Measurements from ENCODE around the gene EPAS1.

The EPAS1 gene

DNA sequence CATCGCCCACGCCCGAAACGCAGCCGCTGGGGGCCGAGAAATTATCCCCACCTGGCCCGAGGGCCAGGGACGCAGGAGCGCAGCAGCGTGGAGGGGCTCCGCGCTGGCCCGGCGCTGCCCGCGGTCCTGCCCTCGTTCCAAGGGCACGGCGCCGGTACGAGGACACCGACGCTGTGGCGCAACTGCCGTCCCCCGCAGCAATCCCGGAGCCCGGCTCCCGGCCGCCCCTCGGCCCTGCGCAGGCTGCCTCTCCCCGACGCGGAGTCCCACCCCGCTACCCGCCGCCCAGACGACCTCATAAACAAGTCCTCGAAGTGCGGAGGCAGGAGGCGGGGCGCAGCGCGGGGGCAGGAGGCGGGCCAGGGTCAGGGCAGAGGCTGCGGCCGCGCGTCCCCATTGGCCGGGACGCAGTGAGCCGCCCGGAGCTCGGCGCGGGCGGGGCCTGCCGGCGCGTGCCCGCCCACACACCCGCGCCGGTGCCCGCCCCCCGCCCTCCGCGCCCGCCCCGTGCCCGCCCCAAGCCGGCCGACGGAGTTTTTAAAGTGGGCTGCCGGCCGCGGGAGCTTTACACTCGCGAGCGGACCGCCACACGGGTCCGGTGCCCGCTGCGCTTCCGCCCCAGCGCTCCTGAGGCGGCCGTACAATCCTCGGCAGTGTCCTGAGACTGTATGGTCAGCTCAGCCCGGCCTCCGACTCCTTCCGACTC, at the start of gene EPAS1:
EPAS1 (plus strand) TSS at position 568 of the 706 bp plus-strand sequence. CDS start 505 bp downstream, outside the sequence.
- DNase-seq = peak; percentile 87

DNA sequence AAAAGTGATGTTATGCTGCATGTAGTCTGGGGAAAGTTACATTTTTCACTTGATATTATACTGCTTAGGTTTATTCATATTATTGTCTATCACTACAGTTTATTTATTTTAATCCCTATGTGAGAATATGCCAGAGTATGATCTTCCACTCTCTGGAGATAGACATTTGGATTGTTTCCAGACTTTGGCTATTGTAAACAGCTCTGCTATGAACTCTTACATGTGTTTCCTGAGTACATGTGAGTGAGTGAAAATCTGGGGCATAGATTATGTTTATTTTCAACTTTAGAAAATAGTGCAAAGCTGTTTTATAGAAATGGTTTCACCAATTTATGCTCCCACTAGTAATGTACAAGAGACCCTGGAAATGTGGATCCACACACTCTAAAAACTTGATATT, 49.0 kb upstream of the EPAS1 start:
- DNase-seq = no peak

DNA sequence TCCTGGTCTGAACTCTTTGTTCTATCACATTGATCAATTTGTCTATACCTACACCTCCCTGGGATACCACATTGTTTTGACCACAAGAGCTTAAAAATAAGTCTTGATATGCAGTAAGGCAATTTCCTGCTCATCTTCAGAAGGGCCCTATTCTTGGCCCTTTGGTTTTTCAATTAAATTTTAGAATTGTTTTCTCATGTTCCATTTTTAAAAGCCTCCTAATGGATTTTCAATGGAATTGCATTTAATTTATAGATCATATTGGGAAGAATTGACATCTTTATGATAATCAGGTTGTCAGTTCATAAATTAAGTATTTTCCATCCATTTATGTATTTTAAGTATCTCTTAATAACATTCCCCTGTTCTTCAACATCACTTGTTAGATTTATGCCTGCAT, 47.6 kb upstream of the EPAS1 start:
- DNase-seq = no peak

DNA sequence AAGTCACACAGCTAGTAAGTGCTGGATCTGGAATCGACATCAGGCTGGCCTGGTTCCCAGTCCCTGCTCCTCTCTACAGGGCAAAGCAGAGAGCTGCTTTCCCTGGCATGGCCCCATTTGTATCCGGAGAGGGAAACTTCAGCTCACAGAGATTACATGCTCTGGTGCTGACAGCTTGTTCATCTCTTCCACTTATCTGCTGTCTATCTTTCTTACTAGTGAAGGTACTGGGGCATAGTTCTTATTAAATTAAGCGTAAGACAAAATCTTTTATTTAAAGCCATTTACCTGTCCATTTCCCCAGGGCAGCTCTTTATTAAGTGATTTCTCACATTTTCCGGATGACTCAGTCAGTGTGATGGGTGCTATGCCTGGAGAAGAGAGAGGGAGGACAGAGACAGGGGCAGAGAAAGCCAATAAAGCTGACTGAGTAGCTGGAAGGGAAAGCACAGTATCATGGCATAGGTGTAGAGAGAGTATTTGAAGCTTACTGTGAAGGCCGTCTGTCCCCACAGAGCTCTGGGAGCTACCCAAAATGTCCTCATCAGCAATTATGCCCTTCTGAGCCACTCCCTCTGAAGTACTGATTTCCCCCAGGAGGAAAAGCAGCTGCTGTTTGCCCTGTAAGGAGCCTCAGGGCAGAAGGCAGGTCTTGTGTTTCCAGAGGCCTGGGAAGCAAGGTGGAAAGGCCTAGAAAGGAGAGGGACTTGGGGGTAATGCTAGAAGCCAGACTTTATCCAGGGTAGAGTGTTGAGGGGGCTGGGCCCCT, 44.1 kb upstream of the EPAS1 start:
- DNase-seq = no peak

DNA sequence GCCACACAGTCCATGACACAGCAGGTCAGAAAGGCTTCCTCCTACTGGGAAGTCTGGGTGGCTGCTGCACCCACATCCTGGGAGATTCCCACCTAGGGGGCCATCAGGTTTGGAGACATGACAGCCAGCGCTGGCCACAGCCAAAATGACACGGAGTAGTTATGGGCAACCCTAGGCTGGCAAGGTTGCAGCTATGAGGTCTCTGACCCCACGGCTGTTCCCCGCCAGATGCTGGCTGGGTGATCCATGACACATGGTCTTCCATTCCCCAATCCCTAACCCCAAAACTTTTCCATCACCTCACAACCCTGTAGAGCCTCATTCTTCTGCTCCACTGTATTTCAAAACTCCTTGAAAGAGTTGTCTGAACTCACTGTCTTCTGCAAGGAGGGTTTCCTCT, 42.7 kb upstream of the EPAS1 start:
- DNase-seq = no peak

DNA sequence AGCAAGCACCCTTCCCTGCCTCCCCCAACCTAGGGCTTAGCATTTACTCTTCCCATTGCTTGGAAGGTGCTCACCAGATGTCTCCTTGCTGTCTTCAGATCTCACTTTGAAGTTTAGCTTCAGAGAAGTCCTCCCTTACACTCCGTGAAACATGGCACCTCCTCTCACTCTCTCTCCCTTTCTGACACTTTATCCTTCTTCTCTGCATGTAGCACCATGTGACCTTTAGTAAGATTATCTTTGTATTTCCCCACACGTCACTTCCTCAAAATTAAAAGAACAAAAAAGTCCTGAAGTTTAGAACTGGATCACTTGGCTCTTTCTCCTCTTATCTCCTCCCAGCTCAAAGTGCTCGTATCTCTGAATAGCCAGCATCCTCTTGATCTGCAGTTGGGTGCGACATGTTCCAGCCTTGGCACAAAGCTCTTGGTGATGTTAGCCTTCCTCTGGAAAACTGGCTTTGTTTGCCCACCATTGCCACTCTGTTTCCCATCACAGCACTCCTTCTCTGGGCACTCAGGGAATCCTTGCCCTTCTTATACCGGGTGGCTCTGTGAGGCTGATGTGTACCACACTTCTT, 40.6 kb upstream of the EPAS1 start:
- no peak for DNase-seq

DNA sequence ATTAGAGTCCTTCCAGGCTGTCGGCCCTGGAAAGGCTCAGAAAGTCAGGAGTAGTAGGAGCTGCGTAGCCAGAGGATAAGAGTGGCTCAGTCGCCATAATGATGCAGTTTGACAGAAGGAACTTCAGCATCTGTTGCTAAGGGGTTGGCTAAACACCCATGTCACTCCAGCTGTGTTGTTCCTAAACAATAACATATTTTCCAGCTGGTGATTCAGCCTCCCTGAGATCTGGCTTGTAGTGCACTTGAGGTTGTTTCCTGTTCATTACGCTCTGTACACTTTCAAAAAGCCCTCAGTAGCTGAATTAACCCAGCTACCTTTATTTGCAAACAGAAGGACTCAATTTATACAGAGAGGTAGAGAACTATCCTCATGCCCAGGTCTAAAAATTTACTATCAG, 39.7 kb upstream of the EPAS1 start:
- DNase-seq = no peak

DNA sequence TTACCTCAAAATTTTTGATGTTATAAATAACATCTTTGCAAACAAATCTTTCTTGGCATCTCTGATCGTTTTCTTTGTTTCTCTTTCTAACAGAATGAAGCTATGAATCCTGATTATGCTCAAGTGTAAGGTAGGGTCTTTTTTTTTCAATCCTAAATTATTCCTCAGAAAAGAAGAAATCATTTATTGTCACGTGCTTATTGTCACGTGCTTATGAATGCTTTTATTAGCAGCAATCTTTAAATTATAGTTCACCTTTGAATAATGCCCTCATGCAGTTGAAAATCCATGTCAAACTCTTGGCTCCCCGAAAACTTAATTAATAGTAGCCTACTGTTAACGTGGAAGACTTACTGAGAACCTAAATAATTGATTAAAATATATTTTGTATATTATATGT, 39.2 kb upstream of the EPAS1 start:
- no peak for DNase-seq

DNA sequence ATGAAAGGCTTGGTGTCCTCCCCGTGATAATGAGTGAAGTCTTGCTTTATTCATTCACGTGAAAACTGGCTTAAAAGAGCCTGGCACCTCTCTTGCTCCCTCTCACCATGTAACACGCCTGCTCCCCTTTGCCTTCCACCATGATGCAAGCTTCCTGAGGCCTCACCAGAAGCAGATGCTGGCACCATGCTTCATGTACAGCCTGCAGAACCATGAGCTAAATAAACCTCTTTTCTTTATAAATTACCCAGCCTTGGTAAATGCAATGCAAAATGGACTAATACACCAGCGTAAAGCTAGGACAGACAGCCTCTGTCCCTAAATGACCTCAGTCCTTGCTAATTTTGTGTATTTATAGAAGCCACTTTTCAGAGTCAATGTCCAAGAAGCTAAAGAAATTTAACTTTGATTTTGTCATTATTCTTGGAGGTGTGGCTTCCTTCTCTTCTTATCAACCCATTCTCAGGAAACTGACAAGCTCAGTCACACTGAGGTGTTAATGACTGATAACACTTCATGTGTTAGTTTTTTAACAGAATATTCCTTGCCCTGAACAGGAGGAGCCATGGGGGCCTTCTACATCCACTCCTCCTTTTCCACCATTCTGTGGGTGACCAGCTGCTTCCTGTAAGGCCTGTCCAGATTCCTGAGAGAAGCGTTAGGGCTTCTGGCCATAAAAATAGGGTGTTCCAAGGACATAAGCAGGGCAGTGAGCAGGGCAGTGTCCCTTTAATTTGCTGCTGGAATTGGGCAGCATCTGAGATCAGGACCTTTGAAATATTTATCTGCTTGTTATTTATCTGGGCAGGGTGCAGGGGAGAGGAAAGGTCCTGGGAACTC, 38.0 kb upstream of the EPAS1 start:
- DNase-seq = no peak

DNA sequence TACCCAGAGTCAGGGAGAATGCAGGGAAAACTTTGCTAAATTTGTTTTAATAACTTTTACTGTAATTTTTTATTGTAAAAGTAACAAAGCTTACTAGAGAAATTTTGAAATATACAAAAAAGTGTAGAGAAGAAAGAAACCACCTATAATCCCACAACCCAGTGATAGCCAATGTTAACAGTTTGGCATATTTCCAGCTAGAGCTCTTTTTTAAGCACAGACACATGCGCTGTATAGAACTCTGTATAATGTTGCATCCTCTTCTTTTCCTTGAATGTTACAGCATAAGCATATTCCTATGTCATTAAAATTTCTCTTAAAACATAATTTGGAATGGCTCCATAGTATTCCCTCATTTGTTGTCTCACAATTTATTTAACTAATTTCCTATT, 37.4 kb upstream of the EPAS1 start:
- no peak for DNase-seq

DNA sequence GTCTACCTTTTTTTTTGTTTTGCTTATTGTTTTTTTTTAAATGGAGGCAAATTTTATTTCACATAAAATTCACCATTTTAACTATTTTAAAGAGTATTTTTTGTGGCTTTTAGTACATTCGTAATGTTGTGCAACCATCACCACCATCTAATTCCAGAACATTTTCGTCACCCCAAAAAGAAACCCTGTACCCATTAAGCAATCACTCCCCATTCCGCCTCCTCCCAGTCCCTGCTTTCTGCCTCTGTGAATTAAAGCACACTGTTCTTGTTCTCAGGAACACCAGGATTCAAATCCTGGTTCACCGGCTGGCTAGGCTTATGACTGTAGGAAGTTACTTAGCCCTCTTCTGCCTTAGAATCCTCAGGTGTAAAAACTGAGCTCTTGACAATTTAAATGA, 36.9 kb upstream of the EPAS1 start:
- DNase-seq = no peak

DNA sequence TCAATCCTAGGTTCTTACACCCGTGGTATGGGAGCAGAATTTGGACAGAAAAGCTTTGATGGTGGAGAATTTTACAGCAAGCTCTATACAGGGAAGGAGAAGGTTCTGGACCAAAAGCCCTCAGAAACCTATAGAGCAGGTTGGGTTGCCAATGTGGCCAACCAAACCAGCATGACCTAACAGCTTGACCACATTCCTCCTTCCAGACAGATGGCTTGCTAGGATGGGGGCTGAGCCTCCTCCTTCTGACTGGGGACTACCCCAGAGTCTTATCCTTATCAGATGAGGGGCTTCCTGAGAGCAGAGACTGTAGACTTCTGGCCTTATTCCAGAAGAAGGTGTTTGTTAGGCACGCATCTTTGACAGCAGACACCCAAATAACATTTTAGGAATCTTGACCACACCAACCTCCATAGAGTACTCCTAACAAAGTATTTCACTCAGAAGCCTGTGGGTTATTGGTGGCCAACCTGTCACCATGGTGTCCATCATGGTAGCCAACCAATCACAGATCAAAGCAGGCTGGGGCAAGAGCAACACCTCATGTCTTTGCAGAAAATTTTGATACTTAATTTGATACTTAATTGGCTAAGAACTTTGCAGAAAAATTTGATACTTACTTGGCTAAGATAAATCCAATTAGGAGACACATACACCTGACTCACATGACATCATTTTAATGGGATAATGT, 34.8 kb upstream of the EPAS1 start:
- DNase-seq = no peak

DNA sequence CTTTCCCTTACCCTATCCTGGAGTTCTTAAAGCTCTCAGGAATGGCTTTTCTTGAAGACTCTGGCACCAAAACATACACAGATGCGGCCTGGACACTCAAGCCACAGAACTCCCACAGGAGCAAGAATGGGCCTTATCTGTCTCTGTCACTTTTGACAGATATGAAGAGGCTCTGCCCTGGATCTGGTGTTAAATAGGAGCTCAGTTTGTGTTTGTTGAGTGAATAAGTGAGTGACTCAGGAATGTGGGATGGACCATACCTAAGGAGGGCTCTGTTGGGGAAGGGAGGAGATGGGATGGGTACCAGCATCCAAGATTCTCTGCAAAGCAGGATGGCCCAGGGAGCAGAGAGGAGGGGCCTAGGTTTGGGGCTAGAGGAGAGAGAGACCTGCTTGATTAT, 33.9 kb upstream of the EPAS1 start:
- no peak for DNase-seq

DNA sequence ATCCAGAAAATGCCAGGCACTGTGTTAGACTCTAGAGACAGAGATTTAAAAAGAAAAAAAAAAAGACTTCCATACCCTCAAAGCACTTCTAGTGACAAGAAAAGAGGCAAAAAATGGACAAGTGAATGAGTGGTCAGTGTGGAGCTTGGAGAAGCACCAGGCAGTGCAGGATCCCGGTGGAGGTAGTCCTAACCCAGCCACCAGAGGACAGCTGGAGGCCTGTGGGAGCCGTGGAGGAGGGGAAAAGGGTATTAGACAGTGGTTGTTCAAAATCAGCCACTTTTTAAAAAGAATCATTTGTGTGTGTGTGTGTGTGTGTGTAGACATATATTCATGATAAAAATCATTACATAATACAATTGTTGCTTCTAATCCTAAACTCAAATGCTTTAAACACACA, 32.8 kb upstream of the EPAS1 start:
- no peak for DNase-seq

DNA sequence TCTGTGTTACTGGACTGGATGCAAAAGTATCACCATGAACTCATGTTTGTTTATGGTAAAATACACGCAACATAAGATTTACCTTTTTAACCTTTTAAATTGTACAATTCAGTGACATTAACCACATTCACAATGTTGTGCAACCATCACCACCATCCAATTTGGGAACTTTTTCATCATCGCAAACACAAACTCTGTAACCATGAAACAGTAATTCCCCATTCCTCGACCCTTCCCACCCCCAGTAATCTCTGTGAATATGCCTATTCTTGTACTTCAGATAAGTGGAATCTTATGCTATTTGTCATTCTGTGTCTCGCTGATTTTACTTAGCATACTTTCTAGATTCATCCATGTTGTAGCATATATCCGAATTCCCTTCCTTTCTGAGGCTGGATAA, 31.1 kb upstream of the EPAS1 start:
- DNase-seq = no peak

DNA sequence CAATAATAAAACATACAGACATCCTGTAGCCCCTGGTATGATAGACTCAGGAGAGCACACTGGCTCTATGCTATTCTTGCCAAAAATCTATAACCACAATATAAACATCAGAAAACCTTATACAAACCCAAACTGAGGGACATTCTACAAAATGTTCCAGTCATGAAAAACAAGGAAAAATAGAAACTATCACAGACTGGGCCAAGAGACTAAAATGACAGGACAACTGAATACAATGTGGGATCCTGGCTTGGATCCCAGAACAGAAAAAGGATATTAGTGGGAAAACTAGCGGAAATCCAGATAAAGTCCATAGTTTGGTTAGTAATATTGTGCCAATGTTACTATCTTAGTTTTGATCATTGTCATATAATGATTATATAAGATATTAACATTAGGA, 29.6 kb upstream of the EPAS1 start:
- no peak for DNase-seq

DNA sequence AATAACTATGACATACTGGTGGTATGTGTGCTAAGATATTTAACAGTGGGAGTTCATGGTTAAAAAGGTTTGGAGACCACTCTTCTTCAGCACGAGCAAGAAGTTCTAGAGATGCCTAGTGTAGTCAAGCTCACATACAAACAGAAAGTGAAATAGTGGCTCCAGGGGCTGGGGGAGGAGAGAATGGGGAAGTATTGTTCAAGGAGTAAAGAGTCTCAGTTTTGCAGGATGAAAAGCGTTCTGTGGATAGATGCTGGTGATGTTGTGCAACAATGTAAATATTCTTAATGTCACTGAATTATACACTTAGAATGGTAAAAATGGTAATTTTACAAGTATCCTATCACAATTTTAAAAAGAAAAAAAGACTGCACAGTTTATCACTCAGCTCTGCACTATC, 29.0 kb upstream of the EPAS1 start:
- no peak for DNase-seq

DNA sequence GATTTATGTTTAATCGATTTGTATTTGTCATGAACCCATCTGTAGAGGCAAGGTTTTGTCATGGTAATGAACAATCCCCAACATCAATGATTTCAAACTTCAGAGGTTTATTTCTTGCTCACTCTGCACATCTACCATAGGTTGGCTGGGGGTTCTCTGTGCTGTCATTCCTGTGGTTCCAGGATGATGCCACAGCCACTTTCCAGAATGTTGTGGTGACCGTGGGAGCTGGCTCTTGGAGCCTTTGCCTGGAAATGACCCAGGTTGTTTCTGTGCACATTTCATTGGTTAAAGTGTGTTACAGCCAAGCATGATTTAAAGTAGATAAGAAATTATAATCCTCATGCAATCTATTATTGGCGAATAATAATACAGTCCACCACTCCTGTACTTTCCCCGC, 28.2 kb upstream of the EPAS1 start:
- no peak for DNase-seq

DNA sequence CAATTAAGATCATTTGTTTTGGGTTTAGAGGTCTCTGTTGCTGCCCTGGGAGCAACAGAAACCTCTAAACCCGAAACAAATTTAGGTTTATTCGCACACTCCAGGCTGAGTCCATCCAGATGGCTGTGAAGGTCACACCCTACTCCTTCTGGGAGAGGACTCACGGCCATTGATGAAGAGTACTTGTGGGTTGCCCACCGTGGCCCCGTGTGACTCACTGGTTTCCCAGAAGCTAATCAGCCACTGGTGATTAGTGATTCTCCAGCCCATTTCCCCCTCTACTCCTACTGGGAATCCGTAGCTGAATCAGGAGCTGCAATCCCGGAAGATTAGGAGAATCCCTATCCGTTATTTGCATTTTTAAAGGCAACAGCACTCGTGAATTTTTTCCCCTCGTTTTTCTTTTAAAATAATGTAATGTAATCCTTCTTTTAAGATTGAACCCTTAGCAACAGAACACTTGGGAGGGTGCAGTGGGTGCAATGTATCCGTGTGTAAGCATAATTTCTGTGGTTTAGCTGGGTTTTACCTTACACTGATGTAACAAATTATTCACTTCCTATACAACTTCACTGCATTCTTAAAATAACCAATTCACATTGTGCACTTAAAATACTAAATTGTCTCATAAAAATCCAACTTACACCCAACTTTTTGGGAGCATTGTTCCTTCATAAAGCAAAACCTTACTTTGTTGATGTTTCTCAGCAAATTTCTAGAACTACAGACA, 27.5 kb upstream of the EPAS1 start:
- DNase-seq = no peak

DNA sequence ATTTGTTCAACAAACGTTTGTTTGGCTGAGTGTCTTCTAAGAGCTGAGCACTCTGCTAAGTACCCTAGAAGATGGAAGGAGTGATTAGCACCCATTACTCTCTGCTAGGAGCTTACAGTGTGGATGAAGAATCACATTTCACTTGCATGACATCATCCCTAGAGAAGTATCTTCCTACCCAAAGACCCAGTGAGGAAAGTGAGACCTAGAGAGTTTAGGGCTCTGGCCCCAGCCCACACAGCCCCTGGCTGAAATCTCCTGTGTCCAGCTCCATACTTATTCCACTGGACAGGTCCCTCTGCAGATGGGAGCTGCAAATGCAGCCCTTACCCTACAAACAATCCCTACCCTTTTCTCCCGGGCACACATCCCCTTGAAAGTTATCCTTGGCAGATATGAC, 26.8 kb upstream of the EPAS1 start:
- DNase-seq = no peak

DNA sequence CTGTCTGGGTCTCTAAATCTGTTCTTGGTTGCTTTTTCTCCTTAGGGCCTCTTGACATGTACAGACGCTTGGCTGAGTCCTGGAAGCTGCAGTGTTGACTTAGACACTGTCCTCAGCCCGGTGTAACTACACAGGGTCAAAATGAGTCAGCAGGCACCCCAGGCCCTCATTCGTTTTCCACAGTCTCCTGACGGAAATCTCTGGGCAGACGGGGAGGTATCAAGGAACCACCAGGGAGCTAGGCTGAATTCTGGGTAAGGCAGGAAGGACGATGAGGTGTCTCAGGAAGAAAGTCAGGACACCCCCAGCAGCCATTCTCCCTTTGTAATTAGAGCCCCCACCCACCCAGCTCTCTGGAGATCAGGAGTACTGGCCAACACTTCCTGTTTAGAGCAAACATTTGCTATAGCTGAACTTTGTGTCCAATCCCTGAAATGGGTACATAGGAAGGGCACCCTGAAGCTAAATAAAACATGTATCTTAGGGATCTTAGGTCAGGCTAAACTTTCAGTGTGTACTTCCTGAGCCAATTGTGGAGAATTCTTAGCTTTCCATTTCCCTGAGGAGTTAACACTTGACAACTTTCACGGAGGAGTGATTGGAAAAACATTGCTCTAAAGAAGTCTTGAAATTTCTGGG, 23.9 kb upstream of the EPAS1 start:
- DNase-seq = no peak

DNA sequence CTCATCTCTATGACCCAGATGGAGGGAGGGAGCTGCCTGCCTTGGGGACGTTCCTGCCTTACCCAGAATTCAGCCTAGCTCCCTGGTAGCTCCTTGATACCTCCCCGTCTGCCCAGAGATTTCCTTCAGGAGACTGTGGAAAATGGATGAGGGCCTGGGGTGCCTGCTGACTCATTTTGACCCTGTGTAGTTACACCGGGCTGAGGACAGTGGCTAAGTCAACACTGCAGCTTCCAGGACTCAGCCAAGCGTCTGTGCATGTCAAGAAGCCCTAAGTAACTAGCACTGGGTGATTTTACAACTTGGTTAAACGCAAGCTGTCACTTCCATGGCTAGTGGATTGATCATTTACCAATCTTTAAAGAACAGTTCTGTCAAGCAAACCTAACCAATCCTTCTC, 23.3 kb upstream of the EPAS1 start:
- no peak for DNase-seq

Measured in CD4-positive, alpha-beta T cell treated with Interleukin-6 for 4 hours (primary cell).